Karpas-422 (cell line): ENCODE results near the gene UNC79. TPM values are rescaled to one million over a fixed set of nuclear protein-coding genes. Genes with fewer than 3 reads are reported as not detected.
A peak's percentile ranks its signal among the peaks of the same experiment; 100 is the strongest.

Source experiments
- DNase-seq: peaks from one replicate; pipeline ENCODE4 v3.0.0-alpha.2; 2015
- H2AFZ ChIP-seq: fragments of 200-600 bp; sonication (generic); 2 replicates; pipeline ENCODE4 v1.6.1; 2014; ENCODE audit warnings: antibody characterized with exemption, low read length, mixed read lengths
- H3K27ac ChIP-seq: fragments of 200-600 bp; sonication (generic); 2 replicates; pipeline ENCODE4 v1.5.1; 2014; ENCODE audit warnings: mild to moderate bottlenecking, low read length, moderate library complexity
- H3K27me3 ChIP-seq: fragments of 200-600 bp; sonication (generic); 2 replicates; pipeline ENCODE4 v1.6.1; 2014; ENCODE audit warnings: low read length, mixed read lengths
- H3K36me3 ChIP-seq: fragments of 200-600 bp; sonication (generic); 2 replicates; pipeline ENCODE4 v1.6.1; 2014; ENCODE audit warnings: low read length, mixed read lengths; ENCODE audit not compliant: insufficient read depth
- H3K4me1 ChIP-seq: fragments of 200-600 bp; sonication (generic); 2 replicates; pipeline ENCODE4 v1.6.1; 2014; ENCODE audit warnings: mild to moderate bottlenecking, low read length, mixed read lengths
- H3K4me2 ChIP-seq: fragments of 200-600 bp; sonication (generic); 2 replicates; pipeline ENCODE4 v1.6.1; 2014; ENCODE audit warnings: low read length, low read depth, mild to moderate bottlenecking; ENCODE audit not compliant: poor library complexity, severe bottlenecking
- H3K4me3 ChIP-seq: fragments of 200-600 bp; sonication (generic); 2 replicates; pipeline ENCODE4 v1.5.1; 2014; ENCODE audit warnings: mild to moderate bottlenecking, antibody characterized with exemption, low read length, mixed read lengths
- H3K79me2 ChIP-seq: fragments of 200-600 bp; sonication (generic); 2 replicates; pipeline ENCODE4 v1.6.1; 2014; ENCODE audit warnings: mild to moderate bottlenecking, low read length, mixed read lengths
- H3K9ac ChIP-seq: fragments of 200-600 bp; sonication (generic); 2 replicates; pipeline ENCODE4 v1.6.0; 2014; ENCODE audit warnings: low read length
- H3K9me2 ChIP-seq: fragments of 200-600 bp; sonication (generic), shearing (Covaris generic); replicated peaks from 2 replicates; pipeline ENCODE4 v1.6.0; 2014; ENCODE audit warnings: mild to moderate bottlenecking, low read length, moderate library complexity; ENCODE audit not compliant: insufficient read depth
- H3K9me3 ChIP-seq: fragments of 300-700, 200-600 bp; sonication (generic); 2 replicates; pipeline ENCODE4 v1.6.1; 2014; ENCODE audit warnings: low read length, mixed read lengths
- H4K20me1 ChIP-seq: fragments of 200-600 bp; sonication (generic); 2 replicates; pipeline ENCODE4 v1.6.1; 2014; ENCODE audit warnings: mild to moderate bottlenecking, antibody characterized with exemption, low read length, low read depth; ENCODE audit not compliant: insufficient read depth
- total RNA-seq: library from RNA; depleted of rRNA; stranded (reverse); fragments of >200 nt; shearing (Covaris generic); gene quantifications from 2 replicates; pipeline ENCODE4 v1.2.3, GENCODE V29; 2014; ENCODE audit warnings: low replicate concordance

Gene UNC79
- total RNA-seq, 1 experiment from 2014 or later = 0.19 TPM

GRCh38 chr14:93654599-93654998, 223.9 kb downstream of the UNC79 start:
- DNase-seq = no peak
- no peak overlapping the region for H3K9ac ChIP-seq
- H2AFZ ChIP-seq = no peak overlapping the region
- peaks cover 18% of the 10 kb centered on the region for H3K4me1 ChIP-seq
- no peaks in the 10 kb centered on the region for H3K79me2 ChIP-seq
- no peak overlapping the region for H3K4me2 ChIP-seq
- H3K9me2 ChIP-seq = no peaks in the 10 kb centered on the region
- H4K20me1 ChIP-seq = no peaks in the 10 kb centered on the region
- no peak overlapping the region for H3K27ac ChIP-seq
- no peaks in the 10 kb centered on the region for H3K27me3 ChIP-seq
- no peak overlapping the region for H3K4me3 ChIP-seq
- H3K9me3 ChIP-seq = no peaks in the 10 kb centered on the region
- no peaks in the 10 kb centered on the region for H3K36me3 ChIP-seq

GRCh38 chr14:93655078-93655750, 224.5 kb downstream of the UNC79 start:
- Histone ChIP-seq H3K9me2 (no peaks in the 10 kb centered on the region), H3K9ac (no peak overlapping the region), H3K9me3 (no peaks in the 10 kb centered on the region), H3K4me1 (peaks cover 18% of the 10 kb centered on the region), H3K36me3 (no peaks in the 10 kb centered on the region), H3K27ac (no peak overlapping the region), H3K4me3 (no peak overlapping the region), H4K20me1 (no peaks in the 10 kb centered on the region), H3K79me2 (no peaks in the 10 kb centered on the region), H2AFZ (no peak overlapping the region), H3K27me3 (no peaks in the 10 kb centered on the region), H3K4me2 (no peak overlapping the region)
- DNase-seq = peak; percentile 92

- Histone ChIP-seq H4K20me1 (no peaks in the 10 kb centered on the region), H3K27me3 (no peaks in the 10 kb centered on the region), H3K9me3 (no peaks in the 10 kb centered on the region), H3K79me2 (no peaks in the 10 kb centered on the region), H3K36me3 (no peaks in the 10 kb centered on the region), H3K4me1 (peaks cover 18% of the 10 kb centered on the region), H2AFZ (no peak overlapping the region), H3K4me3 (no peak overlapping the region), H3K4me2 (peak overlapping the region; percentile 3), H3K9me2 (no peaks in the 10 kb centered on the region), H3K9ac (no peak overlapping the region), H3K27ac (peak overlapping the region; percentile 34)
- DNase-seq = peak; percentile 58
Measured at GRCh38 chr14:93657875-93658274, 227.1 kb downstream of the UNC79 start.

GRCh38 chr14:93663317-93663716, 232.6 kb downstream of the UNC79 start:
- Histone ChIP-seq H3K4me2 (no peak overlapping the region), H3K9me3 (peaks cover 23% of the 10 kb centered on the region), H3K4me1 (peaks cover 4% of the 10 kb centered on the region), H4K20me1 (no peaks in the 10 kb centered on the region), H3K9me2 (no peaks in the 10 kb centered on the region), H2AFZ (no peak overlapping the region), H3K4me3 (no peak overlapping the region), H3K27ac (no peak overlapping the region), H3K36me3 (no peaks in the 10 kb centered on the region; the same call in 1 of the 2 replicates), H3K79me2 (no peaks in the 10 kb centered on the region), H3K9ac (no peak overlapping the region), H3K27me3 (no peaks in the 10 kb centered on the region)
- no peak for DNase-seq

GRCh38 chr14:93665169-93665568, 234.4 kb downstream of the UNC79 start:
- H3K79me2 ChIP-seq = no peaks in the 10 kb centered on the region
- H4K20me1 ChIP-seq = no peaks in the 10 kb centered on the region
- no peak overlapping the region for H3K27ac ChIP-seq
- H3K9ac ChIP-seq = no peak overlapping the region
- H3K27me3 ChIP-seq = no peaks in the 10 kb centered on the region
- no peaks in the 10 kb centered on the region for H3K9me2 ChIP-seq
- no peaks in the 10 kb centered on the region; the same call in 1 of the 2 replicates for H3K36me3 ChIP-seq
- peaks cover 23% of the 10 kb centered on the region for H3K9me3 ChIP-seq
- DNase-seq = no peak
- peaks cover 21% of the 10 kb centered on the region for H3K4me1 ChIP-seq
- H3K4me3 ChIP-seq = no peak overlapping the region
- H3K4me2 ChIP-seq = no peak overlapping the region
- no peak overlapping the region for H2AFZ ChIP-seq

- Histone ChIP-seq H2AFZ (no peak overlapping the region), H3K9ac (no peak overlapping the region), H4K20me1 (no peaks in the 10 kb centered on the region), H3K27ac (no peak overlapping the region), H3K4me1 (peaks cover 32% of the 10 kb centered on the region), H3K36me3 (no peaks in the 10 kb centered on the region; the same call in 1 of the 2 replicates), H3K9me2 (no peaks in the 10 kb centered on the region), H3K27me3 (no peaks in the 10 kb centered on the region), H3K4me2 (no peak overlapping the region), H3K4me3 (no peak overlapping the region), H3K79me2 (no peaks in the 10 kb centered on the region), H3K9me3 (peaks cover 16% of the 10 kb centered on the region)
- no peak for DNase-seq
Measured at GRCh38 chr14:93669632-93670031, 238.9 kb downstream of the UNC79 start.

GRCh38 chr14:93674343-93674742, 243.6 kb downstream of the UNC79 start:
- no peaks in the 10 kb centered on the region for H3K36me3 ChIP-seq
- H3K4me2 ChIP-seq = no peak overlapping the region

GRCh38 chr14:93675651-93676050, 244.9 kb downstream of the UNC79 start:
- no peaks in the 10 kb centered on the region for H3K27me3 ChIP-seq
- H3K9me2 ChIP-seq = no peaks in the 10 kb centered on the region
- H3K4me1 ChIP-seq = peaks cover 8% of the 10 kb centered on the region
- no peaks in the 10 kb centered on the region for H3K36me3 ChIP-seq
- H3K4me2 ChIP-seq = no peak overlapping the region
- H4K20me1 ChIP-seq = no peaks in the 10 kb centered on the region
- H3K27ac ChIP-seq = no peak overlapping the region
- H3K9me3 ChIP-seq = no peaks in the 10 kb centered on the region
- no peak overlapping the region for H3K4me3 ChIP-seq
- H2AFZ ChIP-seq = no peak overlapping the region
- no peak overlapping the region for H3K9ac ChIP-seq
- no peak for DNase-seq
- no peaks in the 10 kb centered on the region for H3K79me2 ChIP-seq

More at GRCh38 chr14:93674343-93674742, 243.6 kb downstream of the UNC79 start:
- H4K20me1 ChIP-seq = no peaks in the 10 kb centered on the region
- H3K27ac ChIP-seq = no peak overlapping the region
- no peak overlapping the region for H3K4me3 ChIP-seq
- H3K9ac ChIP-seq = no peak overlapping the region
- H3K4me1 ChIP-seq = peaks cover 19% of the 10 kb centered on the region
- H3K27me3 ChIP-seq = no peaks in the 10 kb centered on the region
- H3K9me2 ChIP-seq = no peaks in the 10 kb centered on the region
- H2AFZ ChIP-seq = no peak overlapping the region
- no peaks in the 10 kb centered on the region for H3K9me3 ChIP-seq
- no peak for DNase-seq
- H3K79me2 ChIP-seq = no peaks in the 10 kb centered on the region
